Islet of Langerhans (tissue), 1 donor: ENCODE data around the gene SEMA4B.
"Not testable (repeated sequence)": the region's sequence is repeated elsewhere in the genome, so short reads cannot be mapped to it uniquely, and the experiment has no call there.

ENCODE experiments used
- FAIRE-seq: peaks from one replicate; lab custom pipeline; 2011; peaks lifted over from hg19 to GRCh38; lab: Jason Lieb, UNC

SEMA4B gene

GRCh38 chr15:90227816-90228772 is 27.0 kb downstream of the SEMA4B start:
- no peak for FAIRE-seq

GRCh38 chr15:90228960-90229359 is 27.8 kb downstream of the SEMA4B start:
- FAIRE-seq, result no peak

- FAIRE-seq, result no peak
These were observed 29.0 kb downstream of the SEMA4B start for GRCh38 chr15:90230071-90230494.

DNA sequence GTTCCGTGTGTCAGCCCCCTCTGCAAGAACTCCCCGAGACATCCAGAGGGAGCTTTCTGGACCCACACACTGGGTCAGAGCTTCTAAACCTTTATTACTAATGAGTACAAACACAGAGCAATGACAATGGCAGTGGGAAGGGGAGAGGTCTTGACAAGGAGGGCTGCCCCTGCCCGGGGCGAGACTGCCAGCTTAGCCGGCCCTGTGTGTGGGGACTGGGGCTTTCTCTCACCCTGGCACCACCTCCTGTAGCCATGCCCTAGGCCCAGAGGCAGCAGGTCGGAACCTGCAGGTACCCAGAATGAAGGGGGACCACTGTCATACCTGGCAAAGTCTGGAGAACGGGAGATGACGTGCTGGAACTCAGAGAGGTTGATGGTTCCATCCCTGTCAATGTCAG is 29.5 kb downstream of the SEMA4B start:
- no peak for FAIRE-seq

GRCh38 chr15:90231028-90232017 is 30.2 kb downstream of the SEMA4B start:
- no peak for FAIRE-seq

DNA sequence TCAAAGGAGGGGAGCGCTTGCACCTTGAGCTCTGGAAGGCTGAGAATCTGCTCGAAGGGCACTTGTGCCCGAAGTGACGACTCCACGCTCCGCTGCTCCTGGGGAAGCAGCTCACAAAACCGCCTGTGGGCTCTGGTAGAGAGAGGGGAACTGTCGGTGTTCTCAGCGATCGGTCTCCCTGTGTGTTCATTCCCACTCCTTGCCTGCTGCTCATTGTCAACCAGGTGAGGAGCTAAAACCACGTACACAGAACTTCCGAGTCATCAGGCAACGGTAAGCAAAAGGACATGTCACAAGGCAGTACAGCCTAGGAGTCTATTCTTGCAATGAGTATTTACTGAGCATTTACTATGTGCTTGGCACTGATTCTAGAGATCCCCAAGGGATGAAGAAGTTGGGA is 31.1 kb downstream of the SEMA4B start:
- no peak for FAIRE-seq

- FAIRE-seq, result no peak
These were observed 31.8 kb downstream of the SEMA4B start for GRCh38 chr15:90232941-90233386.

GRCh38 chr15:90233387-90234095 is 32.4 kb downstream of the SEMA4B start, which contains the start of gene CIB1:
CIB1 (minus strand) TSS chr15:90233941; CDS start chr15:90233885, 56 bp downstream.
- no peak for FAIRE-seq

DNA sequence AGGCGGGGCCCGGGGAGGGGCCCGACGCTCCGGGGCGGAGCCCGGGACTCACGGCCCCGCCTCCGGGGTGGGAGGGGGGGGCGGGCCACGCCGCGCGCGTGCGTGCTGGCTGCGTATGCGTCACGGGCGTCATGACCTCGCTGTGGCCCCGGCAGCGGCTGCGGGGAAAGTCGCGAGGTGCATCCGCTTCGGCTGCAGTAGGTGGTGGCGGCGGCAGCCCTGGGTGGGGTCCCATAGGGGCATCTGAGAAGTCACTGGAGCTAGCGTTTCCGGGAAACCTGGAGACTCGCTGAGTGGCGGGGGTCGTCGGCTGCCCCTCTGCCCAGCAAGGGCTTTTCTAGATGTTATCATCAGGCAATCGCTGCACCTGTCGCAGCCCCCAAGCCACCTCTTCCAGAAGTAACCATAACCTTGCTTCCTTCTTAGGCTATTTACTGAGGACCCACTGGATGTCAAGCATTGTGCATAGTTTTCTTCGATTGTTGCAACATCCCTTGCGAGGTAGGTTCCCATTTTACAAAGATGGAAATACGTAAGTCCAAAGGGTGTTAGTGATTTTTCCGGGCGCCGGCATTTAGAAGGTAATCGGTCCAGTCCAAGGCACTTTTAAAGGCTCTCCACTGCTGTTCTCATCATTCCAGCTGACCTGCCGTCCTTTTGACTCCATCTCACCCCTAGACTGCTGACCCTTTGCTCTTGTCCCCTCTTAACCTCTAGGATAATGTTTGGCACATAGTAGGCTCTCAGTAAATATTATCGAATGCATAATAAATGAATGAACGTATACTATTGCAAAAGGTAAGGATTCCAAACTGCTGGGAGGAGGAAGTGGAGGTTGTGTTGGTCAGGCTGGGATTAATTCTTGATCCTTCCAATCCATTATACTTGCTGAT is 33.2 kb downstream of the SEMA4B start, which contains the start of gene GDPGP1:
Gene GDPGP1, plus strand, starts transcription at position 114 of the 893 bp plus-strand sequence. CDS start 6,700 bp downstream, outside the sequence.
- FAIRE-seq, result no peak

- FAIRE-seq, result no peak
These were observed 38.2 kb downstream of the SEMA4B start for GRCh38 chr15:90239371-90239770.

DNA sequence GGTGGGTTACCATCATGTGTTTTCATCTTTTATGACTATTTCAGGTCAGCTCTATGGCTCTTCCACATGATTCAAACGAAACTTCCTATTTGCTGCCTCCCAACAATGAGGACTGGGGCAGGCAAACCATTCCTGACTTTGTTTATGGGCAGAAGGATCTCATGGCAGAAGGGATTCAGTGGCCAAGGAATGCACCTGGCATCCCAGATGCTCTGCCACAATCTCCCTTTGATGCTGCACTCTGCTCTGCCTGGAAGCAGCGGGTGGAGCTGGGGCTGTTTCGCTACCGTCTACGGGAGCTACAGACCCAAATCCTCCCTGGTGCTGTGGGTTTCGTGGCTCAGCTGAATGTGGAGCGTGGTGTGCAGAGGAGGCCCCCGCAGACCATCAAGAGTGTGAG is 39.7 kb downstream of the SEMA4B start:
- no peak for FAIRE-seq

GRCh38 chr15:90241343-90242192 is 40.4 kb downstream of the SEMA4B start:
- no peak for FAIRE-seq

GRCh38 chr15:90243943-90244639 is 43.0 kb downstream of the SEMA4B start:
- no peak for FAIRE-seq

DNA sequence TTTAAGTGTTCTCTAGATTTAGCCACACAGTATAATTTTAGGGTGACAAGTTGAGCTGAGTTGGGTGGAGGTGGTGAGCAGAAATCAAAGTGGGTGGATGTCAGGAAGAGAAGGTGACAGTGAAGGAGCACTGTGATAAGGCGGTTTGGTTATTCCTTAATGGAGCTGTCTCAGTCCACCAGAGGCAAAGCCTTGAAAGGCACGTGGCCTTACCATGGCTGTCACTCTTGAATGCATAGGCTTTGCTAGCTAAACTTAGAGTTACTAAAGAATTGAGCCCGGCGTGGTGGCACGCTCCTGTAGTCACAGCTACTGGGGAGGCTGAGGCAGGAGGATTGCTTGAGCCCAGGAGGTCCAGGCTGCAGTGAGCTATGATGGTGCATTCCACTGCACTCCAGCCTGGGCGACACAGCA is 47.7 kb downstream of the SEMA4B start:
- FAIRE-seq, result no peak

GRCh38 chr15:90249203-90249863 is 48.2 kb downstream of the SEMA4B start, which contains the start of gene TTLL13:
TTLL13 (plus strand) TSS chr15:90249556; CDS start chr15:90250631, 1,075 bp downstream.
- FAIRE-seq, result no peak

GRCh38 chr15:90257776-90258175 is 56.6 kb downstream of the SEMA4B start:
- no peak for FAIRE-seq

DNA sequence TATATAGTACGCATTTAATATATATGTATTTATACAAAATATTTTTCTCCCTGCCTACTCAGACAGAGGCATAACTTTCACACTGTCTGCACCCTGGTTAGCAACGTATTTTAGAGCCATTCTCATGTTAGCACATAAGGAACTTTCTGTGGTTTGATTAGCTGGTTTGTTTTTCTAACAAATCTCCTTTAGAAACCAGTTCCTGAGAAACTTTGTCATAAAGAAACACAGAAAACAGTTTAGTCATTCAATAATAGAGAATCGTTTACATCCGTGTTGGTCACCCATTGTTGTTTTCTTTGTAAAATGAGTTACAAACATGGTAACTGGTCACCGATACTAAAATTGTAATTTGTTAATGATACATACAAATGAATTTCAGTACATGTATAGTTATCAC is 58.4 kb downstream of the SEMA4B start:
- FAIRE-seq, result no peak

DNA sequence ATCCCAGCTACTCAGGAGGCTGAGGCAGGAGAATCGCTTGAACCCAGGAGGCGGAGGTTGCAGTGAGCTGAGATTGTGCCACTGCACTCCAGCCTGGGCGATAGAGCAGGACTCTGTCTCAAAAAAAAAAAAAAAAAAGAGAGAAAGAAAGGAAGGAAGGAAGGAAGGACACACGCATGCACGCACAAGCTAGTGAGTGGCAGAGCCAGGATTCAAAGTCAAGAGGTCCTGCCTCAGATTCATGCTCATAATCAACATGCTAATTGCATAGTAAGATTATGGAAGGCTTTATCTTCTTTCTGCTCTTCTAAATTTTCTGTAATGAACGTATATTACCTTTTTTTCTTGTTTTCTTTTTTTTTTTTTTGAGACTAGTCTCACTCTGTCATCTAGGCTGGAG is 59.6 kb downstream of the SEMA4B start:
- not testable (repeated sequence) for FAIRE-seq
